Neuronal stem cell (in vitro differentiated cells): Measurements from ENCODE around the gene SYNPR.

Experiments used
- DNase-seq: peaks from one replicate; pipeline ENCODE4 v3.0.0-alpha.2; 2013; ENCODE audit warnings: low spot score
- H2AFZ ChIP-seq: one replicate; pipeline ENCODE4 v1.6.1; 2013; ENCODE audit warnings: mild to moderate bottlenecking, low read length, inconsistent platforms
- H2AK5ac ChIP-seq: 2 replicates; pipeline ENCODE4 v1.6.1; 2013; ENCODE audit warnings: low read depth, mild to moderate bottlenecking, inconsistent platforms, low read length, moderate library complexity, mixed read lengths
- H2BK120ac ChIP-seq: 2 replicates; pipeline ENCODE4 v1.6.1; 2013; ENCODE audit warnings: low read depth, mild to moderate bottlenecking, inconsistent platforms, low read length, moderate library complexity, mixed read lengths
- H2BK12ac ChIP-seq: one replicate; pipeline ENCODE4 v1.6.1; 2013; ENCODE audit warnings: low read length, inconsistent platforms
- H2BK15ac ChIP-seq: 2 replicates; pipeline ENCODE4 v1.6.1; 2013; ENCODE audit warnings: mild to moderate bottlenecking, low read length, inconsistent platforms, mixed read lengths
- H2BK5ac ChIP-seq: one replicate; pipeline ENCODE4 v1.6.1; 2013; ENCODE audit warnings: inconsistent platforms, mild to moderate bottlenecking, low read length, moderate library complexity
- H3K14ac ChIP-seq: one replicate; pipeline ENCODE4 v1.6.1; 2013; ENCODE audit warnings: low read length, inconsistent platforms
- H3K18ac ChIP-seq: 2 replicates; pipeline ENCODE4 v1.6.1; 2013; ENCODE audit warnings: low read length, inconsistent platforms
- H3K23ac ChIP-seq: 2 replicates; pipeline ENCODE4 v1.6.1; 2013; ENCODE audit warnings: low read depth, mild to moderate bottlenecking, mixed read lengths, low read length, inconsistent platforms; ENCODE audit not compliant: poor library complexity
- H3K27ac ChIP-seq: replicated peaks from 3 replicates; pipeline ENCODE4 v1.5.1; 2013; ENCODE audit warnings: low read length, inconsistent platforms
- H3K27me3 ChIP-seq, 3 experiments: 2 replicates each; pipeline ENCODE4 v1.6.1; 2013; ENCODE audit warnings: low read length in 3 of 3, mild to moderate bottlenecking in 2 of 3, inconsistent platforms in 1 of 3, low read depth in 1 of 3, mixed read lengths in 1 of 3, moderate library complexity in 1 of 3; ENCODE audit not compliant: control insufficient read depth in 3 of 3, insufficient read depth in 3 of 3
- H3K36me3 ChIP-seq, 2 donors: replicated peaks in 1 of 2; 2 replicates each; pipeline ENCODE4 v1.6.1; 2013; ENCODE audit warnings: low read length in 2 of 2; ENCODE audit not compliant: control insufficient read depth in 2 of 2, insufficient read depth in 2 of 2
- H3K4ac ChIP-seq: 2 replicates; pipeline ENCODE4 v1.6.1; 2013; ENCODE audit warnings: inconsistent platforms, mild to moderate bottlenecking, low read length, moderate library complexity
- H3K4me1 ChIP-seq, 2 donors: 1 replicate in 1 of 2; 2 replicates in 1 of 2; pipeline ENCODE4 v1.6.1; 2013; ENCODE audit warnings: low read length in 2 of 2, low read depth in 1 of 2; ENCODE audit not compliant: control insufficient read depth in 2 of 2, insufficient read depth in 1 of 2
- H3K4me2 ChIP-seq: one replicate; pipeline ENCODE4 v1.6.1; 2013; ENCODE audit warnings: mild to moderate bottlenecking, low read length, inconsistent platforms; ENCODE audit not compliant: insufficient read depth, poor library complexity, severe bottlenecking
- H3K4me3 ChIP-seq, 2 donors: 2 replicates each; pipeline ENCODE4 v1.5.1; 2013; ENCODE audit warnings: low read length in 2 of 2, mild to moderate bottlenecking in 2 of 2, inconsistent platforms in 1 of 2, moderate library complexity in 1 of 2
- H3K79me1 ChIP-seq: one replicate; pipeline ENCODE4 v1.6.1; 2013; ENCODE audit warnings: low read depth, mild to moderate bottlenecking, inconsistent platforms, low read length, moderate library complexity
- H3K9ac ChIP-seq: one replicate; pipeline ENCODE4 v1.6.1; 2013; ENCODE audit warnings: mild to moderate bottlenecking, low read depth, low read length, inconsistent platforms; ENCODE audit not compliant: poor library complexity
- H3K9me3 ChIP-seq, 2 donors: replicated peaks in 1 of 2; 2 replicates each; pipeline versions ENCODE3 to v1.6.1; 2013; ENCODE audit warnings: low read length in 2 of 2, mild to moderate bottlenecking in 2 of 2, inconsistent platforms in 1 of 2, low read depth in 1 of 2, mixed read lengths in 1 of 2, moderate library complexity in 1 of 2; ENCODE audit not compliant: control insufficient read depth in 2 of 2, insufficient read depth in 1 of 2
- H4K8ac ChIP-seq: one replicate; pipeline ENCODE4 v1.6.1; 2013; ENCODE audit warnings: low read depth, mild to moderate bottlenecking, inconsistent platforms, low read length, moderate library complexity
- H4K91ac ChIP-seq: one replicate; pipeline ENCODE4 v1.6.1; 2013; ENCODE audit warnings: low read length, low read depth, mild to moderate bottlenecking, inconsistent platforms; ENCODE audit not compliant: poor library complexity
- WGBS, 2 donors: extraction: QIAGEN DNeasy Blood & Tissue Kit; methylation state at CpG; one replicate each; pipeline ENCODE4 v1.1.7; 2013; ENCODE audit warnings: missing lambda C conversion rate in 2 of 2, mixed read lengths in 1 of 2; ENCODE audit not compliant: insufficient read length in 2 of 2, insufficient replicate concordance in 1 of 2; ENCODE audit errors: extremely low coverage in 2 of 2; 5-methylcytosine and 5-hydroxymethylcytosine counted together

The SYNPR gene

DNA sequence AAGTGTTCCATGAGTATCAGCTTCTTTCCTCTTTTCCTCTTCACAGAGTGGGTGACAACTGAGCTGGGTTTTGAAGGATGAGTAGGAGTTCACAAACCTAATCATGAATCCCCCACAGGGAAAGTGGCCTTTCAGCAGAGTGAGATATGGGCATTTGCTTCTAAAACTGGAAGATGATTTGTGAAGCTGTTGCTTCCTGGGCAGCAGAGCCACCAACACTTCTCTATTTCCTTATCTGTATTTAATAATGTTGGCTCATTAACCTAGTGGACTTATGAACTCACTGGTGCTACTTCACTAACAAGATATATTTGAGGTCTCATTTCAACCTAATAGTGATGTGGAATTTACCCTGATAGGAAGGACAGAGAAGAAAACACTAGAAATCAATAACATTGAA, 152.8 kb downstream of the SYNPR start:
- H2BK15ac ChIP-seq, result no peak overlapping the region
- no peak overlapping the region for H2AK5ac ChIP-seq
- H3K36me3 ChIP-seq, result no peaks in the 10 kb centered on the region
- no peak overlapping the region for H4K8ac ChIP-seq
- no peak for DNase-seq
- H2AFZ ChIP-seq, result no peak overlapping the region
- no peak overlapping the region for H2BK5ac ChIP-seq
- no peak overlapping the region for H3K4me3 ChIP-seq
- H3K4ac ChIP-seq, result no peak overlapping the region
- H3K23ac ChIP-seq, result no peak overlapping the region
- H3K4me1 ChIP-seq, result peaks cover 0 to 9% of the 10 kb centered on the region in 2 donors
- no peak overlapping the region for H3K27ac ChIP-seq
- no peak overlapping the region for H3K18ac ChIP-seq
- no peak overlapping the region for H4K91ac ChIP-seq
- H3K9me3 ChIP-seq, result no peaks in the 10 kb centered on the region
- no peak overlapping the region for H2BK120ac ChIP-seq
- no peaks in the 10 kb centered on the region for H3K27me3 ChIP-seq
- H3K4me2 ChIP-seq, result no peak overlapping the region
- no peak overlapping the region for H2BK12ac ChIP-seq
- no peak overlapping the region for H3K14ac ChIP-seq
- no peak overlapping the region for H3K9ac ChIP-seq
- H3K79me1 ChIP-seq, result no peaks in the 10 kb centered on the region

DNA sequence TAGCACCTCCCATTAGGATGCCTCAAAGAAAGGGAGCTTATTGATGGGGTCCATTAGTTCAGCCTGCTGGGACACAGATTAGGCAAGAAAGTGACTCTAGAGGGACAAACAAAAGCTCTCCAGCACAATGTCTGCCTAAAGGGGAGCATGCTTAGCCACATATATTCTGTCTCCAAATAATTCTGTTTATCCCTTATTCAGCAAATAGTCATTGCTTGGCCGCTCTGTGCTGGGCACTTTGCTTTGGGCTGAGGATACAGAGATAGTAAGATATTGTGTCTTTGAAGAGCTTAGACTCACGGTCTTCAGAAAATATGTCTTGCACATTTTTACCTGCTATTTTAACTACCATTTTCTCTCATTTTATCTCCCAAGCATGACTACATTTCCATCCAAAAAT, 159.8 kb downstream of the SYNPR start:
- no peaks in the 10 kb centered on the region for H3K79me1 ChIP-seq
- H2BK120ac ChIP-seq, result no peak overlapping the region
- whole genome bisulfite sequencing, 2 donors, result no CpG with 5 or more reads among the region's 2 CpGs

DNA sequence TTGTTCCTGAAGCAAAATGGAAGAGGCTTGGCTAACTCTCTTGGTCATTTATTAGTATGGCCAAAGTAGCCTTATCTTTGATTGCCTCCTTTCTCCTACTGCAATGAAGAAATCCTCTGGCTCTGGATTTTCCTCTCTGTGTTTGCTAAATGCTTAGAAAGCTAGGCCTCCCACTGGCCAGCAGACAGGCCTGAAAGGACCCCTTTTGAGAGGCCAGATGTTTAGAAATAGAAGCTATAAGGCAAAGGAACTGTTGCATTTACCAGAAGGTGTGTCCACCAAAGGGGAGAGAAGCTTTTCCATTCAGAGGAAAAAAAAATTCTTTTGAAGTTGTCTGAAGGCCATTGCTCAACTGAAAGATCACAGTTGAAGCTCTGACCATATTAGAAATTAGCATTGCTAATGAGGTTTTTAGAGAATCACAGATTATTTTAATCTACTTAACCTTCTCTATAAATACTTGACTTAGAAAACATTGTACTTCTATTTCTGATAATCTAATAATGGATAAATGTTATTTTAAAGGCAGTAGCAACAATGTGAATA, 160.8 kb downstream of the SYNPR start:
- no peak overlapping the region for H3K4me2 ChIP-seq
- H3K27ac ChIP-seq, result no peak overlapping the region
- H3K27me3 ChIP-seq, result no peaks in the 10 kb centered on the region
- no peak overlapping the region for H4K8ac ChIP-seq
- H3K4ac ChIP-seq, result no peak overlapping the region
- H3K4me3 ChIP-seq, result no peak overlapping the region
- no peaks in the 10 kb centered on the region for H3K36me3 ChIP-seq
- H2BK5ac ChIP-seq, result no peak overlapping the region
- no peak overlapping the region for H2BK12ac ChIP-seq
- H3K9ac ChIP-seq, result no peak overlapping the region
- no peak for DNase-seq
- H2AFZ ChIP-seq, result no peak overlapping the region
- H2BK120ac ChIP-seq, result no peak overlapping the region
- no peaks in the 10 kb centered on the region for H3K79me1 ChIP-seq
- no peaks in the 10 kb centered on the region for H3K9me3 ChIP-seq
- H2BK15ac ChIP-seq, result no peak overlapping the region
- no peak overlapping the region for H2AK5ac ChIP-seq
- peaks cover 0 to 9% of the 10 kb centered on the region in 2 donors for H3K4me1 ChIP-seq
- no peak overlapping the region for H4K91ac ChIP-seq
- H3K14ac ChIP-seq, result no peak overlapping the region
- H3K23ac ChIP-seq, result no peak overlapping the region
- H3K18ac ChIP-seq, result no peak overlapping the region

More for the DNA sequence above, 159.8 kb downstream of the SYNPR start:
- no peak overlapping the region for H2BK15ac ChIP-seq
- H2BK12ac ChIP-seq, result no peak overlapping the region
- H3K4ac ChIP-seq, result no peak overlapping the region
- no peak overlapping the region for H3K14ac ChIP-seq
- no peaks in the 10 kb centered on the region for H3K36me3 ChIP-seq
- H4K91ac ChIP-seq, result no peak overlapping the region
- H3K4me3 ChIP-seq, result no peak overlapping the region
- no peak overlapping the region for H2BK5ac ChIP-seq
- no peak overlapping the region for H3K23ac ChIP-seq
- peaks cover 0 to 9% of the 10 kb centered on the region in 2 donors for H3K4me1 ChIP-seq
- H2AFZ ChIP-seq, result no peak overlapping the region
- no peak overlapping the region for H3K18ac ChIP-seq
- H4K8ac ChIP-seq, result no peak overlapping the region
- no peak overlapping the region for H3K9ac ChIP-seq
- no peak overlapping the region for H2AK5ac ChIP-seq
- H3K27ac ChIP-seq, result no peak overlapping the region
- H3K9me3 ChIP-seq, result no peaks in the 10 kb centered on the region
- H3K4me2 ChIP-seq, result no peak overlapping the region
- no peak for DNase-seq
- no peaks in the 10 kb centered on the region for H3K27me3 ChIP-seq

DNA sequence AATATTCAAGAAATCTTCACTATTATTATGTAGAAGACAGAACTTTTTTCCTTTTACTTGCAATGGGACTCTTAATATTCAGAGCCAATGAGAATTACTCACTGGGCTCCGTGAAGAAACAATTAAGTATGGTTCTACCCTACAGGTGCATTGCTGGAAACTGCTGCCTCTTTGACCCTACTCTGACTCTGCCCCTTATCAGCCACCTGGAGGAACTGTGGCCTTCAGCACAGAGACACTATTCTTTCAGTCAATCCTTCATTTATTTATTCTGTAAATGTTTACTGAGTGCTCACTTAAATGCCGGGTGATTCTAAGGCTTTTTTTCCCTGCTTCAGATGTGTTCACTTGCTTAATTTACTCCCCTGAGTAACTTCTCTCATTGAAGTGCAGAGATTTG, 163.2 kb downstream of the SYNPR start:
- H3K4ac ChIP-seq, result no peak overlapping the region
- no CpG with 5 or more reads among the region's 2 CpGs for WGBS, 2 donors

More for the DNA sequence above, 163.2 kb downstream of the SYNPR start:
- no peak overlapping the region for H4K8ac ChIP-seq
- H3K36me3 ChIP-seq, result no peaks in the 10 kb centered on the region
- no peak overlapping the region for H2AFZ ChIP-seq
- no peak overlapping the region for H3K4me3 ChIP-seq
- H3K18ac ChIP-seq, result no peak overlapping the region
- H2BK5ac ChIP-seq, result no peak overlapping the region
- H3K79me1 ChIP-seq, result no peaks in the 10 kb centered on the region
- H3K23ac ChIP-seq, result no peak overlapping the region
- no peak overlapping the region for H3K14ac ChIP-seq
- no peak overlapping the region for H2BK12ac ChIP-seq
- H3K27ac ChIP-seq, result no peak overlapping the region
- no peak overlapping the region for H2BK120ac ChIP-seq
- H2AK5ac ChIP-seq, result no peak overlapping the region
- DNase-seq, result no peak
- peaks cover 0 to 9% of the 10 kb centered on the region in 2 donors for H3K4me1 ChIP-seq
- H3K9me3 ChIP-seq, result no peaks in the 10 kb centered on the region
- H4K91ac ChIP-seq, result no peak overlapping the region
- no peak overlapping the region for H3K9ac ChIP-seq
- H3K27me3 ChIP-seq, result no peaks in the 10 kb centered on the region
- H2BK15ac ChIP-seq, result no peak overlapping the region
- H3K4me2 ChIP-seq, result no peak overlapping the region
